Panc1 (cell line): ENCODE measurements around the gene SPOCK1.

Experiments used
- REST ChIP-seq, 2 experiments: IDR thresholded peaks; 2 replicates each; pipeline ENCODE4 v1.6.1; 2011 to 2012; ENCODE audit warnings: low read depth in 2 of 2, control low read depth in 1 of 2, low read length in 1 of 2, mild to moderate bottlenecking in 1 of 2, moderate library complexity in 1 of 2; ENCODE audit not compliant: insufficient read depth in 1 of 2
- TF ChIP-seq, protein P1 (sequence below): fragments of 450-650 bp; IDR thresholded peaks from 2 replicates; pipeline ENCODE4 v1.5.1; 2017; ENCODE audit warnings: mild to moderate bottlenecking

GRCh38 chr5:137233726-137234125 is 265.4 kb downstream of the SPOCK1 start:
- TF ChIP-seq, protein P1, sequence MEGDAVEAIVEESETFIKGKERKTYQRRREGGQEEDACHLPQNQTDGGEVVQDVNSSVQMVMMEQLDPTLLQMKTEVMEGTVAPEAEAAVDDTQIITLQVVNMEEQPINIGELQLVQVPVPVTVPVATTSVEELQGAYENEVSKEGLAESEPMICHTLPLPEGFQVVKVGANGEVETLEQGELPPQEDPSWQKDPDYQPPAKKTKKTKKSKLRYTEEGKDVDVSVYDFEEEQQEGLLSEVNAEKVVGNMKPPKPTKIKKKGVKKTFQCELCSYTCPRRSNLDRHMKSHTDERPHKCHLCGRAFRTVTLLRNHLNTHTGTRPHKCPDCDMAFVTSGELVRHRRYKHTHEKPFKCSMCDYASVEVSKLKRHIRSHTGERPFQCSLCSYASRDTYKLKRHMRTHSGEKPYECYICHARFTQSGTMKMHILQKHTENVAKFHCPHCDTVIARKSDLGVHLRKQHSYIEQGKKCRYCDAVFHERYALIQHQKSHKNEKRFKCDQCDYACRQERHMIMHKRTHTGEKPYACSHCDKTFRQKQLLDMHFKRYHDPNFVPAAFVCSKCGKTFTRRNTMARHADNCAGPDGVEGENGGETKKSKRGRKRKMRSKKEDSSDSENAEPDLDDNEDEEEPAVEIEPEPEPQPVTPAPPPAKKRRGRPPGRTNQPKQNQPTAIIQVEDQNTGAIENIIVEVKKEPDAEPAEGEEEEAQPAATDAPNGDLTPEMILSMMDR: no peak
- no peak for TF ChIP-seq REST (IDR thresholded peaks at IDR 0.05; ENCODE audit: insufficient read depth in 1 of 2, low read depth in 2 of 2, low read length in 1 of 2)
